Natural killer cell (primary cell): ENCODE results near the gene NDRG3. TPM values are rescaled to one million over a fixed set of nuclear protein-coding genes. Genes with fewer than 3 reads are reported as not detected.
A peak's percentile ranks its signal among the peaks of the same experiment; 100 is the strongest.

Experiments
- ATAC-seq, 3 donors: fragments of 150-1000 bp in 2 of 3; fragments of 200-7000 bp in 1 of 3; cut with Tn5 transposase; 1 replicate in 1 of 3; 2 replicates in 2 of 3; pipeline ENCODE4 v1.10.0; 2021; ENCODE audit warnings: mild to moderate bottlenecking in 2 of 3, moderate library complexity in 2 of 3
- DNase-seq, 2 donors: peaks; one replicate each; pipeline versions ENCODE4 v3.0.0 to v3.0.0-alpha.2; 2013 to 2021; ENCODE audit warnings: mixed read lengths in 1 of 2
- H3K27ac ChIP-seq: one replicate; pipeline ENCODE4 v1.5.1; 2013; ENCODE audit warnings: mild to moderate bottlenecking, low read length
- H3K27me3 ChIP-seq: one replicate; pipeline ENCODE4 v1.6.1; 2013; ENCODE audit warnings: low read length; ENCODE audit not compliant: control insufficient read depth, insufficient read depth
- H3K36me3 ChIP-seq: one replicate; pipeline ENCODE4 v1.6.1; 2013; ENCODE audit warnings: low read length; ENCODE audit not compliant: control insufficient read depth, insufficient read depth
- H3K4me1 ChIP-seq: one replicate; pipeline ENCODE4 v1.6.1; 2013; ENCODE audit warnings: low read length; ENCODE audit not compliant: control insufficient read depth, insufficient read depth
- H3K4me3 ChIP-seq: one replicate; pipeline ENCODE4 v1.5.1; 2013; ENCODE audit warnings: low read length
- H3K9me3 ChIP-seq: one replicate; pipeline ENCODE4 v1.6.1; 2013; ENCODE audit warnings: low read length; ENCODE audit not compliant: control insufficient read depth, insufficient read depth
- H3K27ac Mint-ChIP-seq, 2 donors: one replicate each; pipeline ENCODE4 v1.8.0; 2022; ENCODE audit warnings: mild to moderate bottlenecking in 2 of 2, mixed read lengths in 2 of 2, moderate library complexity in 1 of 2
- H3K27me3 Mint-ChIP-seq, 2 donors: one replicate each; pipeline ENCODE4 v1.8.0; 2022; ENCODE audit warnings: low read depth in 2 of 2, mixed read lengths in 2 of 2
- H3K36me3 Mint-ChIP-seq: one replicate; pipeline ENCODE4 v1.8.0; 2022; ENCODE audit warnings: mixed read lengths
- H3K4me1 Mint-ChIP-seq, 2 donors: one replicate each; pipeline ENCODE4 v1.8.0; 2022; ENCODE audit warnings: mixed read lengths in 2 of 2
- H3K4me3 Mint-ChIP-seq: one replicate; pipeline ENCODE4 v1.8.0; 2022; ENCODE audit warnings: mild to moderate bottlenecking, moderate library complexity, mixed read lengths
- H3K9me3 Mint-ChIP-seq, 2 donors: one replicate each; pipeline ENCODE4 v1.8.0; 2022; ENCODE audit warnings: mixed read lengths in 2 of 2
- CTCF ChIP-seq: fragments of 200-600 bp; IDR thresholded peaks from one replicate; pipeline ENCODE4 v1.8.0; 2022; ENCODE audit warnings: antibody characterized with exemption
- WGBS: methylation state at CpG from one replicate; pipeline ENCODE4 v1.1.7; 2013; ENCODE audit warnings: missing lambda C conversion rate; ENCODE audit not compliant: insufficient coverage; 5-methylcytosine and 5-hydroxymethylcytosine counted together
- intact Hi-C: fragments of 100-400 bp; cut with micrococcal nuclease; formaldehyde crosslinking; loops from one replicate; pipeline ENCODE4 v1.14.2; 2022
- total RNA-seq, 4 donors: library from RNA; stranded (reverse); fragments of 120-200 nt in 1 of 4; gene quantifications; one replicate each; pipeline versions ENCODE4 v1.2.3 to v1.2.4, GENCODE V29; 2013 to 2022

NDRG3 gene
- total RNA-seq, 3 donors from 2014 or later (not counting 1 experiment from before 2014, with no cell fraction given), result 27.1 to 30.3 (median 28.3) TPM

GRCh38 chr20:36634342-36634741 lies 111.5 kb downstream of the NDRG3 start:
- WGBS, result 98% methylated on average over 11 of the region's 11 CpGs
- TF ChIP-seq CTCF, result no peak
- H3K27me3 Mint-ChIP-seq, result no peaks in the 10 kb centered on the region
- no peaks in the 10 kb centered on the region for H3K36me3 Mint-ChIP-seq
- Histone ChIP-seq H3K4me3 (no peak overlapping the region), H3K27ac (no peak overlapping the region), H3K9me3 (no peaks in the 10 kb centered on the region), H3K27me3 (no peaks in the 10 kb centered on the region), H3K4me1 (peaks cover 19% of the 10 kb centered on the region), H3K36me3 (peaks cover 64% of the 10 kb centered on the region)
- no peak overlapping the region for H3K4me3 Mint-ChIP-seq
- peaks cover 14 to 27% of the 10 kb centered on the region in 2 donors for H3K4me1 Mint-ChIP-seq
- intact Hi-C loops, result no loop called here
- no peak for DNase-seq
- H3K27ac Mint-ChIP-seq, result peak overlapping the region; percentile 73 to 74
- no peak for ATAC-seq
- no peaks in the 10 kb centered on the region for H3K9me3 Mint-ChIP-seq

GRCh38 chr20:36633285-36633772 lies 112.6 kb downstream of the NDRG3 start:
- H3K36me3 Mint-ChIP-seq, result no peaks in the 10 kb centered on the region
- no peak for DNase-seq
- H3K4me3 ChIP-seq, result no peak overlapping the region
- no peaks in the 10 kb centered on the region for H3K9me3 Mint-ChIP-seq
- H3K4me1 ChIP-seq, result peaks cover 29% of the 10 kb centered on the region
- peak overlapping the region; percentile 93 to 95 for H3K27ac Mint-ChIP-seq
- peaks cover 22 to 35% of the 10 kb centered on the region in 2 donors for H3K4me1 Mint-ChIP-seq
- ATAC-seq, result no peak
- 96% methylated on average over 7 of the region's 9 CpGs for whole genome bisulfite sequencing
- peaks cover 57% of the 10 kb centered on the region for H3K36me3 ChIP-seq
- no peak overlapping the region for H3K27ac ChIP-seq
- H3K9me3 ChIP-seq, result no peaks in the 10 kb centered on the region
- intact Hi-C loops, result no loop called here
- H3K4me3 Mint-ChIP-seq, result no peak overlapping the region
- no peaks in the 10 kb centered on the region for H3K27me3 Mint-ChIP-seq
- TF ChIP-seq CTCF, result no peak
- no peaks in the 10 kb centered on the region for H3K27me3 ChIP-seq

- H3K27ac Mint-ChIP-seq, result peak overlapping the region; percentile 93 to 95
- no peaks in the 10 kb centered on the region for H3K9me3 ChIP-seq
- no peaks in the 10 kb centered on the region for H3K27me3 Mint-ChIP-seq
- no peak for ATAC-seq
- H3K4me3 Mint-ChIP-seq, result no peak overlapping the region
- no peak overlapping the region for H3K27ac ChIP-seq
- H3K27me3 ChIP-seq, result no peaks in the 10 kb centered on the region
- 93% methylated on average over 14 of the region's 14 CpGs for WGBS
- peaks cover 35% of the 10 kb centered on the region for H3K4me1 ChIP-seq
- no peaks in the 10 kb centered on the region for H3K9me3 Mint-ChIP-seq
- peaks cover 28 to 41% of the 10 kb centered on the region in 2 donors for H3K4me1 Mint-ChIP-seq
- H3K36me3 Mint-ChIP-seq, result no peaks in the 10 kb centered on the region
- H3K4me3 ChIP-seq, result no peak overlapping the region
- intact Hi-C loops, result no loop called here
- DNase-seq, result no peak
- no peak for TF ChIP-seq CTCF
- H3K36me3 ChIP-seq, result peaks cover 59% of the 10 kb centered on the region
Measured at GRCh38 chr20:36632487-36633284, 113.2 kb downstream of the NDRG3 start.
